ENCODE measurements around the gene IQGAP2.

GRCh38 chr5:76685704-76686103 is 282.6 kb downstream of the IQGAP2 start:
- TF ChIP-seq, protein P1, sequence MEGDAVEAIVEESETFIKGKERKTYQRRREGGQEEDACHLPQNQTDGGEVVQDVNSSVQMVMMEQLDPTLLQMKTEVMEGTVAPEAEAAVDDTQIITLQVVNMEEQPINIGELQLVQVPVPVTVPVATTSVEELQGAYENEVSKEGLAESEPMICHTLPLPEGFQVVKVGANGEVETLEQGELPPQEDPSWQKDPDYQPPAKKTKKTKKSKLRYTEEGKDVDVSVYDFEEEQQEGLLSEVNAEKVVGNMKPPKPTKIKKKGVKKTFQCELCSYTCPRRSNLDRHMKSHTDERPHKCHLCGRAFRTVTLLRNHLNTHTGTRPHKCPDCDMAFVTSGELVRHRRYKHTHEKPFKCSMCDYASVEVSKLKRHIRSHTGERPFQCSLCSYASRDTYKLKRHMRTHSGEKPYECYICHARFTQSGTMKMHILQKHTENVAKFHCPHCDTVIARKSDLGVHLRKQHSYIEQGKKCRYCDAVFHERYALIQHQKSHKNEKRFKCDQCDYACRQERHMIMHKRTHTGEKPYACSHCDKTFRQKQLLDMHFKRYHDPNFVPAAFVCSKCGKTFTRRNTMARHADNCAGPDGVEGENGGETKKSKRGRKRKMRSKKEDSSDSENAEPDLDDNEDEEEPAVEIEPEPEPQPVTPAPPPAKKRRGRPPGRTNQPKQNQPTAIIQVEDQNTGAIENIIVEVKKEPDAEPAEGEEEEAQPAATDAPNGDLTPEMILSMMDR (IDR thresholded peaks at IDR 0.05; ENCODE audit: control extremely low read depth in 1 of 3, insufficient read depth in 1 of 3, low read depth in 1 of 3, low read length in 3 of 3), result no peak
- TF ChIP-seq EZH2 (IDR thresholded peaks at IDR 0.05; ENCODE audit: low read depth, low read length, severe bottlenecking) (no peak), TAF1 (IDR thresholded peaks at IDR 0.05; ENCODE audit: low read depth, low read length) (no peak), POLR2A (IDR thresholded peaks at IDR 0.05; ENCODE audit: control extremely low read depth in 1 of 2, low read depth in 2 of 2, low read length in 2 of 2) (no peak), RFX5 (IDR thresholded peaks at IDR 0.05; ENCODE audit: borderline replicate concordance, low read depth, low read length) (no peak), NRF1 (IDR thresholded peaks at IDR 0.05; ENCODE audit: low read depth, low read length) (no peak), SIN3A (conservative IDR thresholded peaks at IDR 0.05 in 1 of 2, IDR thresholded peaks at IDR 0.05 in 1 of 2; ENCODE audit: low read depth in 1 of 2, low read length in 2 of 2) (no peak), RAD21 (IDR thresholded peaks at IDR 0.05 in 1 of 2, conservative IDR thresholded peaks at IDR 0.05 in 1 of 2; ENCODE audit: low read depth in 2 of 2, low read length in 2 of 2) (no peak), JUND (IDR thresholded peaks at IDR 0.05; ENCODE audit: low read length) (no peak)
- TF ChIP-seq, protein P2, sequence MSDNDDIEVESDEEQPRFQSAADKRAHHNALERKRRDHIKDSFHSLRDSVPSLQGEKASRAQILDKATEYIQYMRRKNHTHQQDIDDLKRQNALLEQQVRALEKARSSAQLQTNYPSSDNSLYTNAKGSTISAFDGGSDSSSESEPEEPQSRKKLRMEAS (IDR thresholded peaks at IDR 0.05), result no peak

Measured in H1 (cell line).